ENCODE measurements around the gene PARD3.

PARD3 gene

GRCh38 chr10:34737772-34738169 is 77.3 kb downstream of the PARD3 start:
- Mint-ChIP-seq H3K4me1 (ENCODE audit: low read depth) (no peaks in the 10 kb centered on the region), H3K4me3 (no peak overlapping the region), H3K27me3 (peaks cover 8% of the 10 kb centered on the region), H3K36me3 (no peaks in the 10 kb centered on the region), H3K9me3 (ENCODE audit: low read depth) (no peaks in the 10 kb centered on the region), H3K27ac (no peak overlapping the region)

DNA sequence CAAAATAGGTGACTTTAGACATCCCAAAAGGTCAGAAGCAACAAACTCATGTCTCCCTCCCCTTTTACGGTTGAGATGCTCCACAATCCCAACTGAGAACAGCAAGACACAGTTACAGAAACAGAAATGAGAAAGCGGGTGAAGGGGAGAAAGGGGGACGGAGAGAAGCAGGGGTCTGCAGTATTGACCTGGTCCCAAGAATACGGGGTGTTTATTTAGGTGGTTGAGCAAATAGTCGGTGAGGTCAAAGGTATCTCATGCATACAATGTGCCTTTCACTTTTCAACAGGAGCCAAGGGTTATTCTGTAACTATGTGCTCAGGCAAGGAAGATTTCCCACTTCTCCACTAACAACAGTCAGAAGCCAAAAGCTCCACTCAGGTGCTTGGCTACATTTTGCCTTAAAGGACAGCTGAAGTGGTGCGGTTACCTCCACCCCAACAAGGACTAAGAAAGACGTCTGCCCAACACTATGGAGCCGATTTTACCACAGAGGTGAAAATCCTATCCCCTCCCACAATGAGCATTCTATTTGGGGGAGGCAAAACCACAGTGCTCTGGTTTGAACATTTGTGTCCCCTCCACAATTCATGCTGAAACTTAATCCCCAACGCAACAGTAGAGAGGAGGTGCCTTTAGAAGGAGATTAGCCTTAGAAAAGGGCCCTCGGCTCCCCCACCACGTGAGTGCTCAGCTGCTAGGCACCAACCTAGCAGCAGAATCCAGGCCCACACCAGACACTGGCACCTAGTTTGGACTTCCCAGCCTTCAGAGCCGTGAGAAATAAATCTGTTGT is 77.9 kb downstream of the PARD3 start:
- H3K27ac Mint-ChIP-seq, result no peak overlapping the region
- no peaks in the 10 kb centered on the region for H3K36me3 Mint-ChIP-seq
- H3K4me3 Mint-ChIP-seq, result no peak overlapping the region
- H3K9me3 Mint-ChIP-seq (ENCODE audit: low read depth), result no peaks in the 10 kb centered on the region
- H3K27me3 Mint-ChIP-seq, result peaks cover 8% of the 10 kb centered on the region
- no peaks in the 10 kb centered on the region for H3K4me1 Mint-ChIP-seq (ENCODE audit: low read depth)

DNA sequence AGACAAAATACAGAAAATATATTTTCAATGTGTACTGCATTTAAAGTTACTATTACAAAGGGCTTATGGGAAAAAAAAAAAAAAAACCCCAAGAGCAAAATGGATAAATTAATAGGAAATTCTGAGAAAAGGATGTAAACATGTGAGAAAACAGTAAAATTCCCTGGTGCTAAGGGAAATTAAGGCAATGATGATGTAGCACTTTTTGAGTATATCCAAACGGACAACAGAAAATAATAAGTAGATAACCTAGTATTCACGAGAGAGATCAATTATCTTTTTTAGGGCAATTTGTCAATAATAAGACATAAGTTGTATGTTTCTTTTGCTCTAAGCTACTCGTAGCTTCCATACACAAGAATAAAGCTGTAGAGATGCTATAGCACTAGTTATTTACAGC is 80.2 kb downstream of the PARD3 start:
- Mint-ChIP-seq H3K4me3 (no peak overlapping the region), H3K36me3 (no peaks in the 10 kb centered on the region), H3K27me3 (peaks cover 6% of the 10 kb centered on the region), H3K4me1 (ENCODE audit: low read depth) (no peaks in the 10 kb centered on the region), H3K9me3 (ENCODE audit: low read depth) (no peaks in the 10 kb centered on the region), H3K27ac (no peak overlapping the region)

GRCh38 chr10:34732926-34733325 is 82.2 kb downstream of the PARD3 start:
- no peaks in the 10 kb centered on the region for H3K36me3 Mint-ChIP-seq
- H3K4me1 Mint-ChIP-seq (ENCODE audit: low read depth), result no peaks in the 10 kb centered on the region
- H3K9me3 Mint-ChIP-seq (ENCODE audit: low read depth), result no peaks in the 10 kb centered on the region
- peaks cover 2% of the 10 kb centered on the region for H3K27me3 Mint-ChIP-seq
- H3K4me3 Mint-ChIP-seq, result no peak overlapping the region
- H3K27ac Mint-ChIP-seq, result no peak overlapping the region

DNA sequence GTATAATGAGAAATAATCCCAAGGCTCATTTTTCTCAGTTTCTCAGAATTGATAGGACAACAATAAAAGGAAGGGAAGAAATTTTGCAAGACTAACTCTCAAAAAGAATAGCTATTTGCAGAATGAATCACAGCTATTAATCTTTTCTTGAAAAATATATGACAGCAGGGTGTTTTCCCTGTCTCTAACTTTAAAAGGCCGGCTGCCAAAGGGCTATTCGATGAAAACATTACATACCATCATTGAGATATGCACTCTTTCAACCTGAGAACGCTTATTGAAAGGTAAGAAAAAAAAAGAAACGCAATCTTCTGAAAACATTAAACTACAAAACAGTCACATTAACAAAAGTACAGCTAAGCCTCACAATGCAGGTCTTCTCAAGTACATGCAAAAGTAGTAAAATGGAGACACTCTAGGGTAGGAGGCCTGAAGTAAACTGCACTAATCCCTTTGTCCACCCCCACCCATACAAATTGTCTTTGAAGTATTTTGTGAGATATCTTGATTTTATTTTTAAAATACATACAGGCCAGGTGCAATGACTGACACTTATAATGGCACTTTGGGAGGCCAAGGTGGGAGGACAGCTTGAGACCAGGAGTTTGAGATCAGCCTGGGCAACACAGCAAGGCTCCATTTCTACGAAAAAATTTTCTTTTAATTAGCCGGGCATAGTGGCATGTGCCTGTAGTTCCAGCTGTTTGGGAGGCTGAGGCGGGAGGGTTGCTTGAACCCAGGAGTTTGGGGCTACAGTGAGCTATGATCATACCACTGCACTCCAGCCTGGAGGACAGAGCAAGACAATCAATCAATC is 83.0 kb downstream of the PARD3 start:
- Mint-ChIP-seq H3K4me1 (ENCODE audit: low read depth) (no peaks in the 10 kb centered on the region), H3K27me3 (peaks cover 2% of the 10 kb centered on the region), H3K9me3 (ENCODE audit: low read depth) (no peaks in the 10 kb centered on the region), H3K4me3 (no peak overlapping the region), H3K27ac (no peak overlapping the region), H3K36me3 (no peaks in the 10 kb centered on the region)

- Mint-ChIP-seq H3K9me3 (ENCODE audit: low read depth) (no peaks in the 10 kb centered on the region), H3K27ac (no peak overlapping the region)
Observed at GRCh38 chr10:34731213-34731612, 83.9 kb downstream of the PARD3 start.

GRCh38 chr10:34730726-34731125 is 84.4 kb downstream of the PARD3 start:
- no peak overlapping the region for H3K4me3 Mint-ChIP-seq
- no peaks in the 10 kb centered on the region for H3K9me3 Mint-ChIP-seq (ENCODE audit: low read depth)
- H3K27me3 Mint-ChIP-seq, result peaks cover 2% of the 10 kb centered on the region
- no peak overlapping the region for H3K27ac Mint-ChIP-seq
- no peaks in the 10 kb centered on the region for H3K36me3 Mint-ChIP-seq
- no peaks in the 10 kb centered on the region for H3K4me1 Mint-ChIP-seq (ENCODE audit: low read depth)

More at GRCh38 chr10:34731213-34731612, 83.9 kb downstream of the PARD3 start:
- Mint-ChIP-seq H3K36me3 (no peaks in the 10 kb centered on the region), H3K4me3 (no peak overlapping the region), H3K4me1 (ENCODE audit: low read depth) (no peaks in the 10 kb centered on the region), H3K27me3 (peaks cover 2% of the 10 kb centered on the region)

DNA sequence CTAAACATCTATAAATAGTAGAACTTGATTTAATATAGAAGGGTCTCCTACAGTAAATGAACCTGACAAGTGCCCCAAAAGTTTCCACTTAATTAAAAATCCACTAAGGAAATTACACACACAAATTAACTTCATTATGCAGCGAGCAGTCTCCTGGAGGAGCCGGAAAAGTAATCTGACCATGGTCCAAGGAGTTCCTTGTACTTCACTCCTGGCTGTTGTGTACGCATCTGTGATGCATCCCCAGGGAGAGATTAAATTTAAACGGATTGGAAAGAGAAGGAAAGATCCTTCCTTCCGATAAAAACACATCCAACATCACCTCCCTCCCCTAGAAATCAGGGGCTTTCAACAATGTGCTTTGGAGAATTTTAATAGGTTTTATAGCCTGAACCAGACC is 85.5 kb downstream of the PARD3 start:
- Mint-ChIP-seq H3K9me3 (ENCODE audit: low read depth) (no peaks in the 10 kb centered on the region), H3K4me3 (no peak overlapping the region), H3K4me1 (ENCODE audit: low read depth) (no peaks in the 10 kb centered on the region), H3K27ac (no peak overlapping the region), H3K27me3 (no peaks in the 10 kb centered on the region), H3K36me3 (no peaks in the 10 kb centered on the region)

DNA sequence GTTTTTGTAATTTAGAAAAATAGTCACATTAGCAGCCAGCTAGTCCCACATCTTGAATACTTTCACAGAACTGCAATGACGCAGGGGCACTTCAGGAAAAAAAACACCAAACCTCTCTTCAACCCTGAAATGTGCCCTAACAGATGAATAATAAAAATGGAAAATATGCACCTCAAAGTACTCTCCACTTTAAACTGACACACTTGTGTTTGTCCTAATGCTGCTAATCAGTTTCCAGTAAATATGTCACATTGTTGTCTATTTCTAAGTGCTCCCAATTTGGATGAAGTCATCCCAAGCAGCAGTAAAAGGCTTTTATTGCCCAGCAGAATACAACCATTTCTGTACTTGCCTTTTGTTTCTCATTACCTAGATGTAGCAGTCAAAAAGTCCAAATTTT is 86.7 kb downstream of the PARD3 start:
- Mint-ChIP-seq H3K27ac (no peak overlapping the region), H3K36me3 (no peaks in the 10 kb centered on the region), H3K9me3 (ENCODE audit: low read depth) (no peaks in the 10 kb centered on the region), H3K4me1 (ENCODE audit: low read depth) (no peaks in the 10 kb centered on the region), H3K27me3 (peaks cover 2% of the 10 kb centered on the region), H3K4me3 (no peak overlapping the region)

GRCh38 chr10:34727595-34728033 is 87.5 kb downstream of the PARD3 start:
- Mint-ChIP-seq H3K4me3 (no peak overlapping the region), H3K4me1 (ENCODE audit: low read depth) (no peaks in the 10 kb centered on the region), H3K27me3 (peaks cover 2% of the 10 kb centered on the region), H3K27ac (no peak overlapping the region), H3K36me3 (no peaks in the 10 kb centered on the region), H3K9me3 (ENCODE audit: low read depth) (no peaks in the 10 kb centered on the region)

GRCh38 chr10:34726862-34727261 is 88.2 kb downstream of the PARD3 start:
- Mint-ChIP-seq H3K27ac (no peak overlapping the region), H3K27me3 (peaks cover 2% of the 10 kb centered on the region), H3K36me3 (no peaks in the 10 kb centered on the region), H3K9me3 (ENCODE audit: low read depth) (no peaks in the 10 kb centered on the region), H3K4me3 (no peak overlapping the region), H3K4me1 (ENCODE audit: low read depth) (no peaks in the 10 kb centered on the region)

DNA sequence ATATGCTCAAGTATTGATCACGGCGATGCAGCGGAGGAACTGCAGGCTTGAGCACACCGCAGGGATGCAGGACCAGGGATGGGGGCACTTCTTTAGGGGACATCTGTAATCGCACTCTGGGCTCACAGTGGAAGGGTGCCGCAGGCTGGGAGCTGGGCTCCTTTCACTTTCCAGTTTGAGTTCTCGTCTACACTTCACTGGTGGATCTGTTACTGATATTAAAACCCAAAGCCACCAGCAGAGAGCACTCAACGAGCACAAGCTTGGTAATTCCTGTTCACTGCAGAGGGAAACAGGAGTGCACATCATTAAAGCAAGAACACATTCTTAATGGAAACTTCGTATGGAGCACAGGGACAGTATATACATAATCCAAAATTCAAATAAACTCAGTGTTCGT is 91.3 kb downstream of the PARD3 start:
- no peak overlapping the region for H3K27ac Mint-ChIP-seq
- H3K9me3 Mint-ChIP-seq (ENCODE audit: low read depth), result no peaks in the 10 kb centered on the region
- H3K27me3 Mint-ChIP-seq, result peaks cover 2% of the 10 kb centered on the region
- H3K4me1 Mint-ChIP-seq (ENCODE audit: low read depth), result no peaks in the 10 kb centered on the region
- H3K36me3 Mint-ChIP-seq, result no peaks in the 10 kb centered on the region
- H3K4me3 Mint-ChIP-seq, result no peak overlapping the region

GRCh38 chr10:34722404-34722803 is 92.7 kb downstream of the PARD3 start:
- H3K27me3 Mint-ChIP-seq, result peaks cover 3% of the 10 kb centered on the region
- no peaks in the 10 kb centered on the region for H3K4me1 Mint-ChIP-seq (ENCODE audit: low read depth)
- H3K36me3 Mint-ChIP-seq, result no peaks in the 10 kb centered on the region
- no peaks in the 10 kb centered on the region for H3K9me3 Mint-ChIP-seq (ENCODE audit: low read depth)
- no peak overlapping the region for H3K4me3 Mint-ChIP-seq
- H3K27ac Mint-ChIP-seq, result no peak overlapping the region

- no peak overlapping the region for H3K27ac Mint-ChIP-seq
- H3K4me1 Mint-ChIP-seq (ENCODE audit: low read depth), result no peaks in the 10 kb centered on the region
- H3K4me3 Mint-ChIP-seq, result no peak overlapping the region
- peaks cover 4% of the 10 kb centered on the region for H3K27me3 Mint-ChIP-seq
- no peaks in the 10 kb centered on the region for H3K9me3 Mint-ChIP-seq (ENCODE audit: low read depth)
- no peaks in the 10 kb centered on the region for H3K36me3 Mint-ChIP-seq
Observed at GRCh38 chr10:34721208-34721840, 93.8 kb downstream of the PARD3 start.

GRCh38 chr10:34719746-34720145 is 95.3 kb downstream of the PARD3 start:
- Mint-ChIP-seq H3K4me1 (ENCODE audit: low read depth) (no peaks in the 10 kb centered on the region), H3K27me3 (peaks cover 4% of the 10 kb centered on the region), H3K27ac (no peak overlapping the region), H3K4me3 (no peak overlapping the region), H3K9me3 (ENCODE audit: low read depth) (no peaks in the 10 kb centered on the region), H3K36me3 (no peaks in the 10 kb centered on the region)
